ENCODE measurements around the gene RPLP2.

The RPLP2 gene

DNA sequence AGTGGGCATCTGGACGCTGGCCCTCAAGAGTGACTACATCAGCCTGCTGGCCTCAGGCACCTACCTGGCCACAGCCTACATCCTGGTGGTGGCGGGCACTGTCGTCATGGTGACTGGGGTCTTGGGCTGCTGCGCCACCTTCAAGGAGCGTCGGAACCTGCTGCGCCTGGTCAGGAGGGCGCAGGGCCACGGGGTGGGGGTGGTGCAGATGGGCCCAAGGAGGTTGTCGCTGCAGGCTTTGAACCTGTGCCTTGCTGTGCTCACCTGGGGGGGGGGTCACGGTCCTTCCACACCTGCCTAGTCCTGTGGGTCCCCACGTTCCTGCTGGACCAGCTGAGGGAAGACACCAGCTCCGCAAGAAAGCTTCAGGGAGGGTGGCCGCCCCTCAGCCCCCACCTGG, 26.5 kb downstream of the RPLP2 start:
- CTCF ChIA-PET = no interaction called here
- peaks cover 0 to 63% of the 10 kb centered on the region in 2 experiments; a peak in 1 of 3 replicates for H3K36me3 ChIP-seq (ENCODE audit: control insufficient read depth in 2 of 2, insufficient read depth in 1 of 2, low read length in 2 of 2)
- H3K4me3 ChIP-seq (ENCODE audit: low read depth, low read length) = no peak overlapping the region
- no peak for TF ChIP-seq ZNF521 (tag by site-specific recombination; IDR thresholded peaks at IDR 0.05)
- TF ChIP-seq, protein P1, sequence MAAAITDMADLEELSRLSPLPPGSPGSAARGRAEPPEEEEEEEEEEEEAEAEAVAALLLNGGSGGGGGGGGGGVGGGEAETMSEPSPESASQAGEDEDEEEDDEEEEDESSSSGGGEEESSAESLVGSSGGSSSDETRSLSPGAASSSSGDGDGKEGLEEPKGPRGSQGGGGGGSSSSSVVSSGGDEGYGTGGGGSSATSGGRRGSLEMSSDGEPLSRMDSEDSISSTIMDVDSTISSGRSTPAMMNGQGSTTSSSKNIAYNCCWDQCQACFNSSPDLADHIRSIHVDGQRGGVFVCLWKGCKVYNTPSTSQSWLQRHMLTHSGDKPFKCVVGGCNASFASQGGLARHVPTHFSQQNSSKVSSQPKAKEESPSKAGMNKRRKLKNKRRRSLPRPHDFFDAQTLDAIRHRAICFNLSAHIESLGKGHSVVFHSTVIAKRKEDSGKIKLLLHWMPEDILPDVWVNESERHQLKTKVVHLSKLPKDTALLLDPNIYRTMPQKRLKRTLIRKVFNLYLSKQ (tag by site-specific recombination; IDR thresholded peaks at IDR 0.05; ENCODE audit: borderline replicate concordance) = no peak
- no peak for TF ChIP-seq KLF10 (tag by site-specific recombination; IDR thresholded peaks at IDR 0.05)
- TF ChIP-seq ZSCAN5A (tag by site-specific recombination; IDR thresholded peaks at IDR 0.05) = no peak
- TF ChIP-seq OSR2 (tag by site-specific recombination; IDR thresholded peaks at IDR 0.05) = no peak
- TF ChIP-seq, protein P2, sequence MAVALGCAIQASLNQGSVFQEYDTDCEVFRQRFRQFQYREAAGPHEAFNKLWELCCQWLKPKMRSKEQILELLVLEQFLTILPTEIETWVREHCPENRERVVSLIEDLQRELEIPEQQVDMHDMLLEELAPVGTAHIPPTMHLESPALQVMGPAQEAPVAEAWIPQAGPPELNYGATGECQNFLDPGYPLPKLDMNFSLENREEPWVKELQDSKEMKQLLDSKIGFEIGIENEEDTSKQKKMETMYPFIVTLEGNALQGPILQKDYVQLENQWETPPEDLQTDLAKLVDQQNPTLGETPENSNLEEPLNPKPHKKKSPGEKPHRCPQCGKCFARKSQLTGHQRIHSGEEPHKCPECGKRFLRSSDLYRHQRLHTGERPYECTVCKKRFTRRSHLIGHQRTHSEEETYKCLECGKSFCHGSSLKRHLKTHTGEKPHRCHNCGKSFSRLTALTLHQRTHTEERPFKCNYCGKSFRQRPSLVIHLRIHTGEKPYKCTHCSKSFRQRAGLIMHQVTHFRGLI (tag by site-specific recombination; IDR thresholded peaks at IDR 0.05) = no peak
- no peak for TF ChIP-seq ZNF701 (tag by site-specific recombination; IDR thresholded peaks at IDR 0.05)
- no peak for TF ChIP-seq ZNF510 (tag by site-specific recombination; IDR thresholded peaks at IDR 0.05; ENCODE audit: insufficient replicate concordance)
- TF ChIP-seq ZNF626 (tag by site-specific recombination; IDR thresholded peaks at IDR 0.05) = no peak
- no peak for TF ChIP-seq ZNF169 (tag by site-specific recombination; IDR thresholded peaks at IDR 0.05)
- no peak for TF ChIP-seq ZNF544 (tag by site-specific recombination; IDR thresholded peaks at IDR 0.05)
- TF ChIP-seq, protein P3, sequence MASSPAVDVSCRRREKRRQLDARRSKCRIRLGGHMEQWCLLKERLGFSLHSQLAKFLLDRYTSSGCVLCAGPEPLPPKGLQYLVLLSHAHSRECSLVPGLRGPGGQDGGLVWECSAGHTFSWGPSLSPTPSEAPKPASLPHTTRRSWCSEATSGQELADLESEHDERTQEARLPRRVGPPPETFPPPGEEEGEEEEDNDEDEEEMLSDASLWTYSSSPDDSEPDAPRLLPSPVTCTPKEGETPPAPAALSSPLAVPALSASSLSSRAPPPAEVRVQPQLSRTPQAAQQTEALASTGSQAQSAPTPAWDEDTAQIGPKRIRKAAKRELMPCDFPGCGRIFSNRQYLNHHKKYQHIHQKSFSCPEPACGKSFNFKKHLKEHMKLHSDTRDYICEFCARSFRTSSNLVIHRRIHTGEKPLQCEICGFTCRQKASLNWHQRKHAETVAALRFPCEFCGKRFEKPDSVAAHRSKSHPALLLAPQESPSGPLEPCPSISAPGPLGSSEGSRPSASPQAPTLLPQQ (tag by site-specific recombination; IDR thresholded peaks at IDR 0.05) = no peak
- TF ChIP-seq ZNF549 (tag by site-specific recombination; IDR thresholded peaks at IDR 0.05) = no peak
- no peak for TF ChIP-seq KLF7 (tag by site-specific recombination; IDR thresholded peaks at IDR 0.05; ENCODE audit: borderline replicate concordance)
- no peak for TF ChIP-seq BCL11B (tag by site-specific recombination; IDR thresholded peaks at IDR 0.05; ENCODE audit: low read depth)
- TF ChIP-seq ZNF560 (tag by site-specific recombination; IDR thresholded peaks at IDR 0.05; ENCODE audit: borderline replicate concordance) = no peak
- TF ChIP-seq, protein P4, sequence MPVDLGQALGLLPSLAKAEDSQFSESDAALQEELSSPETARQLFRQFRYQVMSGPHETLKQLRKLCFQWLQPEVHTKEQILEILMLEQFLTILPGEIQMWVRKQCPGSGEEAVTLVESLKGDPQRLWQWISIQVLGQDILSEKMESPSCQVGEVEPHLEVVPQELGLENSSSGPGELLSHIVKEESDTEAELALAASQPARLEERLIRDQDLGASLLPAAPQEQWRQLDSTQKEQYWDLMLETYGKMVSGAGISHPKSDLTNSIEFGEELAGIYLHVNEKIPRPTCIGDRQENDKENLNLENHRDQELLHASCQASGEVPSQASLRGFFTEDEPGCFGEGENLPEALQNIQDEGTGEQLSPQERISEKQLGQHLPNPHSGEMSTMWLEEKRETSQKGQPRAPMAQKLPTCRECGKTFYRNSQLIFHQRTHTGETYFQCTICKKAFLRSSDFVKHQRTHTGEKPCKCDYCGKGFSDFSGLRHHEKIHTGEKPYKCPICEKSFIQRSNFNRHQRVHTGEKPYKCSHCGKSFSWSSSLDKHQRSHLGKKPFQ (tag by site-specific recombination; IDR thresholded peaks at IDR 0.05) = no peak
- no peak for TF ChIP-seq ZBTB10 (tag by site-specific recombination; IDR thresholded peaks at IDR 0.05)
- TF ChIP-seq ZNF423 (tag by site-specific recombination; IDR thresholded peaks at IDR 0.05) = no peak
- TF ChIP-seq GLI2 (tag by site-specific recombination; IDR thresholded peaks at IDR 0.05; ENCODE audit: borderline replicate concordance, low read depth) = no peak
- H3K9me3 ChIP-seq (ENCODE audit: control insufficient read depth, insufficient read depth, low read depth, low read length) = no peaks in the 10 kb centered on the region
- H3K27ac ChIP-seq (ENCODE audit: extremely low read depth, low read depth, low read length) = no peak overlapping the region
- no peaks in the 10 kb centered on the region; the same call in 1 of the 2 replicates for H3K4me1 ChIP-seq (ENCODE audit: control insufficient read depth, insufficient read depth, low read length)
- POLR2A ChIA-PET = interaction anchor here (0.7 to 15.0 kb wide), 5 partner anchors 8 to 354 kb away, joined by 3 to 202 read pairs (median 3); partner anchors contain the start of genes CEND1, CRACR2B and PNPLA2

Data from HEK293 (cell line).